ENCODE data around the gene HTR4. TPM values are rescaled to one million over a fixed set of nuclear protein-coding genes. Genes with fewer than 3 reads are reported as not detected.

The HTR4 gene
- total RNA-seq = not detected in 2 replicates

GRCh38 chr5:148653836-148654781 lies at the start of gene HTR4:
TSS of gene HTR4 (minus strand) at chr5:148654527. CDS start at chr5:148637014, 17,513 bp downstream.

Other genes with a start within 250 kb of the HTR4 start
- 0.23 TPM in 1 of 2 replicates, not detected in the other for gene ADRB2, start 172.1 kb upstream of the HTR4 start, total RNA-seq